MM.1S (cell line): ENCODE results near the gene ACTL6A.

ENCODE experiments used
- DNase-seq: peaks from one replicate; pipeline ENCODE4 v3.0.0-alpha.2; 2015
- H2AFZ ChIP-seq: fragments of 300-600 bp; sonication (generic); 2 replicates; pipeline ENCODE4 v1.6.0; 2016; ENCODE audit warnings: antibody characterized with exemption, low read length
- H3F3A ChIP-seq: fragments of 300-600 bp; sonication (generic); 2 replicates; pipeline ENCODE4 v1.6.1; 2016; ENCODE audit warnings: mild to moderate bottlenecking, antibody characterized with exemption, low read length, moderate library complexity, mixed read lengths; ENCODE audit not compliant: insufficient read depth
- H3K27ac ChIP-seq: fragments of 300-600 bp; sonication (generic); 2 replicates; pipeline ENCODE4 v1.5.1; 2016; ENCODE audit warnings: mild to moderate bottlenecking, low read length
- H3K27me3 ChIP-seq: fragments of 300-600 bp; sonication (generic); replicated peaks from 2 replicates; pipeline ENCODE4 v1.6.0; 2016; ENCODE audit warnings: low read length; ENCODE audit not compliant: insufficient read depth
- H3K36me3 ChIP-seq: fragments of 300-600 bp; sonication (generic); replicated peaks from 2 replicates; pipeline ENCODE4 v1.6.1; 2016; ENCODE audit warnings: mild to moderate bottlenecking, low read length, mixed read lengths; ENCODE audit not compliant: insufficient read depth
- H3K4me1 ChIP-seq: fragments of 300-600 bp; sonication (generic); 2 replicates; pipeline ENCODE4 v1.6.1; 2016; ENCODE audit warnings: low read length, mixed read lengths
- H3K4me2 ChIP-seq: fragments of 300-600 bp; sonication (generic); 2 replicates; pipeline ENCODE4 v1.6.0; 2016; ENCODE audit warnings: low read depth, low read length
- H3K4me3 ChIP-seq: fragments of 300-600 bp; sonication (generic); 2 replicates; pipeline ENCODE4 v1.5.1; 2016; ENCODE audit warnings: low read length, mixed read lengths
- H3K79me2 ChIP-seq: fragments of 300-600 bp; sonication (generic); 2 replicates; pipeline ENCODE4 v1.6.1; 2016; ENCODE audit warnings: mixed run types, low read length, mixed read lengths
- H3K9ac ChIP-seq: fragments of 300-600 bp; sonication (generic); 2 replicates; pipeline ENCODE4 v1.6.1; 2016; ENCODE audit warnings: low read length, mixed read lengths
- H3K9me2 ChIP-seq: fragments of 300-600 bp; sonication (generic); replicated peaks from 2 replicates; pipeline ENCODE4 v1.6.1; 2016; ENCODE audit warnings: mild to moderate bottlenecking, low read length, mixed read lengths; ENCODE audit not compliant: insufficient read depth
- H3K9me3 ChIP-seq: fragments of 300-600 bp; sonication (generic); replicated peaks from 2 replicates; pipeline ENCODE4 v1.6.1; 2016; ENCODE audit warnings: mild to moderate bottlenecking, low read length, mixed read lengths; ENCODE audit not compliant: insufficient read depth
- H4K20me1 ChIP-seq: fragments of 300-600 bp; sonication (generic); 2 replicates; pipeline ENCODE4 v1.6.1; 2016; ENCODE audit warnings: mild to moderate bottlenecking, low read length, moderate library complexity, mixed read lengths; ENCODE audit not compliant: insufficient read depth
- CTCF ChIP-seq: fragments of 300-600 bp; sonication (generic); IDR thresholded peaks from 2 replicates; pipeline ENCODE4 v1.5.1; 2016; ENCODE audit warnings: antibody characterized with exemption, low read length, mixed read lengths
- EZH2 ChIP-seq: fragments of 300-600 bp; sonication (generic); optimal IDR thresholded peaks from 2 replicates; pipeline ENCODE3; 2017; ENCODE audit warnings: low read depth, mild to moderate bottlenecking, antibody characterized with exemption, low read length, mixed read lengths
- EZH2phosphoT487 ChIP-seq: fragments of 300-600 bp; sonication (generic); IDR thresholded peaks from 2 replicates; pipeline ENCODE4 v1.6.1; 2018; ENCODE audit warnings: antibody characterized with exemption, low read length

The ACTL6A gene

GRCh38 chr3:179551349-179552105, 11.2 kb upstream of the ACTL6A start:
- TF ChIP-seq CTCF (no peak), EZH2phosphoT487 (no peak), EZH2 (no peak)
- H3K9ac ChIP-seq: no peak overlapping the region
- peaks cover 7% of the 10 kb centered on the region for H3K4me1 ChIP-seq
- no peaks in the 10 kb centered on the region for H3K79me2 ChIP-seq
- no peak for DNase-seq
- no peaks in the 10 kb centered on the region for H3K9me2 ChIP-seq
- no peak overlapping the region for H3K4me2 ChIP-seq
- no peaks in the 10 kb centered on the region for H3K27me3 ChIP-seq
- H4K20me1 ChIP-seq: no peaks in the 10 kb centered on the region
- H3K9me3 ChIP-seq: no peaks in the 10 kb centered on the region
- no peak overlapping the region for H3K4me3 ChIP-seq
- no peak overlapping the region for H2AFZ ChIP-seq
- no peak overlapping the region for H3K27ac ChIP-seq
- no peaks in the 10 kb centered on the region for H3K36me3 ChIP-seq
- no peaks in the 10 kb centered on the region for H3F3A ChIP-seq

GRCh38 chr3:179558742-179559364, 3.9 kb upstream of the ACTL6A start:
- Histone ChIP-seq H3K27me3 (no peaks in the 10 kb centered on the region), H3K4me3 (no peak overlapping the region), H3K9me3 (no peaks in the 10 kb centered on the region), H2AFZ (no peak overlapping the region), H3K4me1 (0 out of 2 replicates have a peak, but pooled peaks cover under 1% of the 10 kb centered on the region), H3K4me2 (no peak overlapping the region), H3K79me2 (peaks cover 7% of the 10 kb centered on the region), H3K27ac (no peak overlapping the region), H4K20me1 (no peaks in the 10 kb centered on the region), H3K9me2 (no peaks in the 10 kb centered on the region), H3K9ac (no peak overlapping the region), H3F3A (0 out of 2 replicates have a peak, but pooled peaks cover 7% of the 10 kb centered on the region), H3K36me3 (no peaks in the 10 kb centered on the region)
- TF ChIP-seq EZH2 (no peak), CTCF (peak; percentile 96)
- DNase-seq: peak; percentile 87

- TF ChIP-seq CTCF (no peak), EZH2phosphoT487 (no peak), EZH2 (no peak)
- Histone ChIP-seq H3K9ac (no peak overlapping the region), H3K4me1 (peaks cover 9% of the 10 kb centered on the region), H3K36me3 (no peaks in the 10 kb centered on the region), H3K79me2 (peaks cover 26% of the 10 kb centered on the region), H3K4me2 (no peak overlapping the region), H3K9me2 (no peaks in the 10 kb centered on the region), H3K4me3 (no peak overlapping the region), H4K20me1 (no peaks in the 10 kb centered on the region), H3K9me3 (no peaks in the 10 kb centered on the region), H3K27ac (no peak overlapping the region), H3K27me3 (no peaks in the 10 kb centered on the region), H2AFZ (no peak overlapping the region), H3F3A (0 out of 2 replicates have a peak, but pooled peaks cover 7% of the 10 kb centered on the region)
- no peak for DNase-seq
Observed at GRCh38 chr3:179560791-179561190, 1.9 kb upstream of the ACTL6A start.
